Activated T-cell treated with anti-CD3 and anti-CD28 coated beads, Interleukin-2, amount 50 U/mL, for 24 hours (primary cell): ENCODE results near the gene ANKFN1.

Source experiments
- DNase-seq: peaks from one replicate; pipeline ENCODE4 v3.0.0-alpha.2; 2020
- H3K27ac Mint-ChIP-seq: 2 replicates; pipeline ENCODE4 v1.8.0; 2020; ENCODE audit warnings: mild to moderate bottlenecking, mixed read lengths
- H3K27me3 Mint-ChIP-seq: 2 replicates; pipeline ENCODE4 v1.8.0; 2020; ENCODE audit warnings: mixed read lengths
- H3K36me3 Mint-ChIP-seq: 2 replicates; pipeline ENCODE4 v1.8.0; 2020; ENCODE audit warnings: low read depth, mixed read lengths
- H3K4me1 Mint-ChIP-seq: 2 replicates; pipeline ENCODE4 v1.8.0; 2020; ENCODE audit warnings: low read depth, mixed read lengths
- H3K4me3 Mint-ChIP-seq: 2 replicates; pipeline ENCODE4 v1.8.0; 2020; ENCODE audit warnings: mild to moderate bottlenecking, moderate library complexity, mixed read lengths
- H3K9me3 Mint-ChIP-seq: 2 replicates; pipeline ENCODE4 v1.8.0; 2020; ENCODE audit warnings: mixed read lengths

Gene ANKFN1

DNA sequence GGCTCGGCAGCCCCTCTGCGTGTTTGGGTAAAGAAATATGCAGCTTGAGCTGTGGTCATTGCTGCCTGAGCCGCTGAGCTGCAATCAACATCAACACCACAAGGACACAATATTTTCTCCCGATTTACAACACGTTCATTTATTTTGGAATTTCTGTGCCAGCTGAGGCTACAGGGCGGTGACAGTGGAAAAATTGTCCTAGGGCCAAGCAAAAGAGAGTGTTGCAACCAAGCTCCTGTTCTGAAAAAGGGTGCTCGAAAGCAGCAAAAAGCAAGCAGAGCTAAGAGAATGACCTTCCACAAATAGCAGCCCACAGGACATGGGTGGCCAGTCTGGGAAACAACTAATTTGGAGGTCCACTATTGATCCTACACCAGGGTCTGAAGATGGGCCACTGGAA lies 404.8 kb downstream of the ANKFN1 start:
- H3K4me3 Mint-ChIP-seq: no peak overlapping the region
- no peaks in the 10 kb centered on the region for H3K36me3 Mint-ChIP-seq
- H3K27me3 Mint-ChIP-seq: peaks cover 15% of the 10 kb centered on the region
- H3K27ac Mint-ChIP-seq: no peak overlapping the region
- DNase-seq: no peak
- H3K9me3 Mint-ChIP-seq: no peaks in the 10 kb centered on the region
- no peaks in the 10 kb centered on the region for H3K4me1 Mint-ChIP-seq
